Dermis microvascular lymphatic vessel endothelial cell (primary cell): ENCODE results near the gene TBX10. TPM values are rescaled to one million over a fixed set of nuclear protein-coding genes. Genes with fewer than 3 reads are reported as not detected.
"Not testable (repeated sequence)": the region's sequence is repeated elsewhere in the genome, so short reads cannot be mapped to it uniquely, and the experiment has no call there.

ENCODE experiments used
- DNase-seq, 2 donors: peaks; one replicate each; pipeline versions ENCODE4 v3.0.0 to v3.0.0-alpha.2; 2010; ENCODE audit warnings: low read depth in 2 of 2
- total RNA-seq: library from RNA; depleted of rRNA; stranded (reverse); fragments of >200 nt; gene quantifications from 2 replicates; pipeline ENCODE4 v1.2.1, GENCODE V29; 2014

The TBX10 gene
- total RNA-seq, 1 donor from 2014 or later = not detected

- DNase-seq = no peak
Measured at GRCh38 chr11:67600324-67601029, 39.1 kb downstream of the TBX10 start.

- no peak for DNase-seq
Measured at GRCh38 chr11:67599149-67599548, 40.4 kb downstream of the TBX10 start.

- not testable (repeated sequence) for DNase-seq
Measured at GRCh38 chr11:67597963-67598362, 41.6 kb downstream of the TBX10 start.

- not testable (repeated sequence) for DNase-seq
Measured at GRCh38 chr11:67597458-67597857, 42.1 kb downstream of the TBX10 start.

- DNase-seq = no peak
Measured at GRCh38 chr11:67596753-67597300, 42.7 kb downstream of the TBX10 start.

GRCh38 chr11:67594480-67594879 lies 45.1 kb downstream of the TBX10 start:
- no peak for DNase-seq

GRCh38 chr11:67593565-67593905 lies 46.0 kb downstream of the TBX10 start:
- DNase-seq = no peak

- DNase-seq = no peak
Measured at GRCh38 chr11:67592880-67593564, 46.5 kb downstream of the TBX10 start.

- DNase-seq = not testable (repeated sequence)
Measured at GRCh38 chr11:67588899-67589415, 50.6 kb downstream of the TBX10 start.

- no peak for DNase-seq
Measured at GRCh38 chr11:67588136-67588503, 51.4 kb downstream of the TBX10 start.

GRCh38 chr11:67586568-67587250 lies 52.9 kb downstream of the TBX10 start:
- no peak for DNase-seq

GRCh38 chr11:67585911-67586310 lies 53.7 kb downstream of the TBX10 start:
- no peak for DNase-seq

- DNase-seq = no peak
Measured at GRCh38 chr11:67584881-67585873, 54.4 kb downstream of the TBX10 start.

- peak in 1 of 2 donors; percentile 46 for DNase-seq
Measured at GRCh38 chr11:67584205-67584880, 55.2 kb downstream of the TBX10 start.

GRCh38 chr11:67583247-67584204 lies 56.0 kb downstream of the TBX10 start, which contains the start of gene GSTP1:
GSTP1 (plus strand) TSS chr11:67583812; CDS start chr11:67583844, 32 bp downstream.
- peak; percentile 66 to 93 for DNase-seq

GRCh38 chr11:67582011-67582410 lies 57.6 kb downstream of the TBX10 start:
- no peak for DNase-seq

- DNase-seq = no peak
Measured at GRCh38 chr11:67581469-67581868, 58.1 kb downstream of the TBX10 start.
